ENCODE results near the gene FOXP4. TPM values are rescaled to one million over a fixed set of nuclear protein-coding genes. Genes with fewer than 3 reads are reported as not detected.

Gene FOXP4
- total and polyA plus RNA-seq, 2 of the 13 experiments (the other 11 are each of a cell fraction or from before 2014, with no cell fraction given): 11.0 to 12.4 TPM

GRCh38 chr6:41602864-41603608 lies 56.9 kb downstream of the FOXP4 start (continued):
- peak; percentile 60 for TF ChIP-seq PATZ1 (CRISPR knock-in tag; IDR thresholded peaks at IDR 0.05)
- no peak for TF ChIP-seq NR2F2 (IDR thresholded peaks at IDR 0.05; ENCODE audit: borderline replicate concordance, low read depth)
- no peak for TF ChIP-seq ZBTB44 (CRISPR knock-in tag; IDR thresholded peaks at IDR 0.05)
- no peak for TF ChIP-seq SKIL (CRISPR knock-in tag; IDR thresholded peaks at IDR 0.05; ENCODE audit: borderline replicate concordance)
- TF ChIP-seq ETV5 (CRISPR knock-in tag; IDR thresholded peaks at IDR 0.05; ENCODE audit: borderline replicate concordance): peak; percentile 50; the same call in 1 of the 2 replicates
- TF ChIP-seq ZNF512B (CRISPR knock-in tag; IDR thresholded peaks at IDR 0.05; ENCODE audit: borderline replicate concordance): peak; percentile 89; the same call in 1 of the 2 replicates
- no peak for TF ChIP-seq MZF1 (CRISPR knock-in tag; IDR thresholded peaks at IDR 0.05; ENCODE audit: borderline replicate concordance)
- no peak for TF ChIP-seq SUZ12 (IDR thresholded peaks at IDR 0.05; ENCODE audit: low read depth, low read length)
- TF ChIP-seq JARID2 (CRISPR knock-in tag; IDR thresholded peaks at IDR 0.05; ENCODE audit: insufficient replicate concordance): no peak
- no peak for TF ChIP-seq ZNF564 (CRISPR knock-in tag; IDR thresholded peaks at IDR 0.05)
- no peak for TF ChIP-seq POLR2A (IDR thresholded peaks at IDR 0.05; ENCODE audit: insufficient read depth in 1 of 2, low read depth in 2 of 2, low read length in 2 of 2)
- TF ChIP-seq CEBPG (CRISPR knock-in tag; IDR thresholded peaks at IDR 0.05): peak; percentile 30; the same call in 1 of the 2 replicates
- no peak for TF ChIP-seq DBP (CRISPR knock-in tag; IDR thresholded peaks at IDR 0.05; ENCODE audit: not compliant biosample characterization)
- no peak for TF ChIP-seq ZNF232 (CRISPR knock-in tag; IDR thresholded peaks at IDR 0.05; ENCODE audit: borderline replicate concordance)
- no peak for TF ChIP-seq NRL (CRISPR knock-in tag; IDR thresholded peaks at IDR 0.05; ENCODE audit: borderline replicate concordance)
- TF ChIP-seq HMGA1 (CRISPR knock-in tag; conservative IDR thresholded peaks at IDR 0.05): no peak
- TF ChIP-seq PITX1 (CRISPR knock-in tag; IDR thresholded peaks at IDR 0.05): no peak
- TF ChIP-seq KDM2A (CRISPR knock-in tag; IDR thresholded peaks at IDR 0.05; ENCODE audit: borderline replicate concordance, low read depth): peak; percentile 94
- 0 out of 2 replicates have a peak, but pooled peaks have one; percentile 41 for TF ChIP-seq RXRA (CRISPR knock-in tag; IDR thresholded peaks at IDR 0.05)
- no peak for TF ChIP-seq ZKSCAN5 (CRISPR knock-in tag; IDR thresholded peaks at IDR 0.05)

All from HepG2 (cell line).